ENCODE results near the gene DDX3X.

DNA sequence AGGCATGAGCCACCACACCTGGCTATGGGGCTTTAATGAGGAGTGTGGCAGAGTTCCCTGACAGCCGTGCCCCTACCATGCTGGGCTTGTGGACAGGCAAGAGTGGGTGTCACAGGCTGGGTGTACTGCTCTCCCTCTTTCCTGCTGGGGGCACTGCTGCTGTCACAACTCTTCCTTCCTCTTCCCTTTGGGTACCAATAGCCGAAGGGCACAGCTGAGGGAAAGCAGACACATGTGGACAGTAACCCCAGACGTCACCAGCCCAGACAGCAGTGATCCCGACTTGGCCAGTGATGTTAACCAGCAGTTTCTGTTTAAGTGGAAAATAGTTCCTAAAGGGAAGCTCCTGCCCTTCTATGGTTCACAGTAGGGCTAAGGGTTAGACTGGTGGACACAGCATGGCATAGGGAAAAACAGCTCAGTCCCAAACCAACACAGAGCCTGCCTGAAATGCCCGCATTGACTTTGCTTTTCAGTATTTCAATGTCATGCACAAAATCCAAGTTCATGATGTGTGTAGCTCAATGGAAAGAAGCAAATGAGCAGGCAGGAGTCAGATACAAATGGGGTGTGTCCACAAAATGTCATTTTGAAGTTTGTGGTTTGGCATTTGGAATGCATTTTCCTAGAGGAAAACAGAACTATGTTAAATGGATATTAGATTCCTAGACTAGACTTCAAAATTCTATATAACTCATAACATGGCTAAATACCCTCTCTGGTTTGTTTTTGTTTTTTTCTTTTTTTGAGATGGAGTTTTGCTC is 24.9 kb upstream of the DDX3X start:
- TF ChIP-seq, protein P1, sequence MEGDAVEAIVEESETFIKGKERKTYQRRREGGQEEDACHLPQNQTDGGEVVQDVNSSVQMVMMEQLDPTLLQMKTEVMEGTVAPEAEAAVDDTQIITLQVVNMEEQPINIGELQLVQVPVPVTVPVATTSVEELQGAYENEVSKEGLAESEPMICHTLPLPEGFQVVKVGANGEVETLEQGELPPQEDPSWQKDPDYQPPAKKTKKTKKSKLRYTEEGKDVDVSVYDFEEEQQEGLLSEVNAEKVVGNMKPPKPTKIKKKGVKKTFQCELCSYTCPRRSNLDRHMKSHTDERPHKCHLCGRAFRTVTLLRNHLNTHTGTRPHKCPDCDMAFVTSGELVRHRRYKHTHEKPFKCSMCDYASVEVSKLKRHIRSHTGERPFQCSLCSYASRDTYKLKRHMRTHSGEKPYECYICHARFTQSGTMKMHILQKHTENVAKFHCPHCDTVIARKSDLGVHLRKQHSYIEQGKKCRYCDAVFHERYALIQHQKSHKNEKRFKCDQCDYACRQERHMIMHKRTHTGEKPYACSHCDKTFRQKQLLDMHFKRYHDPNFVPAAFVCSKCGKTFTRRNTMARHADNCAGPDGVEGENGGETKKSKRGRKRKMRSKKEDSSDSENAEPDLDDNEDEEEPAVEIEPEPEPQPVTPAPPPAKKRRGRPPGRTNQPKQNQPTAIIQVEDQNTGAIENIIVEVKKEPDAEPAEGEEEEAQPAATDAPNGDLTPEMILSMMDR (IDR thresholded peaks at IDR 0.05; ENCODE audit: poor library complexity, severe bottlenecking) = no peak
- TF ChIP-seq EP300 (conservative IDR thresholded peaks at IDR 0.05; ENCODE audit: poor library complexity, severe bottlenecking) (no peak), TAF1 (IDR thresholded peaks at IDR 0.05; ENCODE audit: low read depth) (no peak), SMC3 (conservative IDR thresholded peaks at IDR 0.05; ENCODE audit: poor library complexity) (no peak), POLR2AphosphoS5 (IDR thresholded peaks at IDR 0.05) (no peak), EZH2 (IDR thresholded peaks at IDR 0.05; ENCODE audit: borderline replicate concordance, insufficient read depth, low read length, poor library complexity, severe bottlenecking) (no peak)
- TF ChIP-seq, protein P2, sequence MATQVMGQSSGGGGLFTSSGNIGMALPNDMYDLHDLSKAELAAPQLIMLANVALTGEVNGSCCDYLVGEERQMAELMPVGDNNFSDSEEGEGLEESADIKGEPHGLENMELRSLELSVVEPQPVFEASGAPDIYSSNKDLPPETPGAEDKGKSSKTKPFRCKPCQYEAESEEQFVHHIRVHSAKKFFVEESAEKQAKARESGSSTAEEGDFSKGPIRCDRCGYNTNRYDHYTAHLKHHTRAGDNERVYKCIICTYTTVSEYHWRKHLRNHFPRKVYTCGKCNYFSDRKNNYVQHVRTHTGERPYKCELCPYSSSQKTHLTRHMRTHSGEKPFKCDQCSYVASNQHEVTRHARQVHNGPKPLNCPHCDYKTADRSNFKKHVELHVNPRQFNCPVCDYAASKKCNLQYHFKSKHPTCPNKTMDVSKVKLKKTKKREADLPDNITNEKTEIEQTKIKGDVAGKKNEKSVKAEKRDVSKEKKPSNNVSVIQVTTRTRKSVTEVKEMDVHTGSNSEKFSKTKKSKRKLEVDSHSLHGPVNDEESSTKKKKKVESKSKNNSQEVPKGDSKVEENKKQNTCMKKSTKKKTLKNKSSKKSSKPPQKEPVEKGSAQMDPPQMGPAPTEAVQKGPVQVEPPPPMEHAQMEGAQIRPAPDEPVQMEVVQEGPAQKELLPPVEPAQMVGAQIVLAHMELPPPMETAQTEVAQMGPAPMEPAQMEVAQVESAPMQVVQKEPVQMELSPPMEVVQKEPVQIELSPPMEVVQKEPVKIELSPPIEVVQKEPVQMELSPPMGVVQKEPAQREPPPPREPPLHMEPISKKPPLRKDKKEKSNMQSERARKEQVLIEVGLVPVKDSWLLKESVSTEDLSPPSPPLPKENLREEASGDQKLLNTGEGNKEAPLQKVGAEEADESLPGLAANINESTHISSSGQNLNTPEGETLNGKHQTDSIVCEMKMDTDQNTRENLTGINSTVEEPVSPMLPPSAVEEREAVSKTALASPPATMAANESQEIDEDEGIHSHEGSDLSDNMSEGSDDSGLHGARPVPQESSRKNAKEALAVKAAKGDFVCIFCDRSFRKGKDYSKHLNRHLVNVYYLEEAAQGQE (IDR thresholded peaks at IDR 0.05; ENCODE audit: borderline replicate concordance) = no peak
